Loucy (cell line): Measurements from ENCODE around the gene NDUFB5.

Source experiments
- H2AFZ ChIP-seq: fragments of 200-600 bp; sonication (generic); 2 replicates; pipeline ENCODE4 v1.6.0; 2016; ENCODE audit warnings: antibody characterized with exemption, mild to moderate bottlenecking, low read length, moderate library complexity
- H3F3A ChIP-seq: fragments of 200-600 bp; 2 replicates; pipeline ENCODE4 v1.6.0; 2016; ENCODE audit warnings: antibody characterized with exemption, low read depth, mild to moderate bottlenecking
- H3K27me3 ChIP-seq: fragments of 200-600 bp; sonication (generic); 2 replicates; pipeline ENCODE4 v1.6.1; 2014; ENCODE audit warnings: low read length, mild to moderate bottlenecking; ENCODE audit not compliant: insufficient read depth, poor library complexity, severe bottlenecking
- H3K36me3 ChIP-seq: fragments of 200-600 bp; sonication (generic); 2 replicates; pipeline ENCODE4 v1.6.1; 2016; ENCODE audit warnings: low read length; ENCODE audit not compliant: insufficient read depth
- H3K4me1 ChIP-seq: fragments of 200-600 bp; sonication (generic); 2 replicates; pipeline ENCODE4 v1.5.1; 2014; ENCODE audit warnings: low read length, mild to moderate bottlenecking; ENCODE audit not compliant: insufficient read depth, poor library complexity, severe bottlenecking
- H3K4me2 ChIP-seq: fragments of 200-600 bp; sonication (generic); 2 replicates; pipeline ENCODE4 v1.6.0; 2014; ENCODE audit warnings: antibody characterized with exemption, low read length, low read depth, mild to moderate bottlenecking; ENCODE audit not compliant: poor library complexity, severe bottlenecking
- H3K4me3 ChIP-seq: fragments of 200-600 bp; sonication (generic); 2 replicates; pipeline ENCODE4 v1.5.1; 2014; ENCODE audit warnings: low read length, mild to moderate bottlenecking, mixed read lengths; ENCODE audit not compliant: poor library complexity, severe bottlenecking
- H3K79me2 ChIP-seq: fragments of 200-600 bp; sonication (generic); 2 replicates; pipeline ENCODE4 v1.6.1; 2014; ENCODE audit warnings: low read length; ENCODE audit not compliant: insufficient read depth
- H3K9ac ChIP-seq: fragments of 200-600 bp; sonication (generic); 2 replicates; pipeline ENCODE4 v1.6.0; 2014; ENCODE audit warnings: mild to moderate bottlenecking, low read depth, low read length, moderate library complexity; ENCODE audit not compliant: poor library complexity, severe bottlenecking
- H3K9me2 ChIP-seq: fragments of 200-600 bp; sonication (generic); replicated peaks from 2 replicates; pipeline ENCODE4 v1.6.1; 2016; ENCODE audit warnings: low read depth, low read length, mixed read lengths
- H3K9me3 ChIP-seq: fragments of 200-600 bp; sonication (generic); 2 replicates; pipeline ENCODE4 v1.6.1; 2014; ENCODE audit warnings: mild to moderate bottlenecking, antibody characterized with exemption, low read length, low read depth; ENCODE audit not compliant: insufficient read depth
- H4K20me1 ChIP-seq: fragments of 200-600 bp; sonication (generic); 2 replicates; pipeline ENCODE4 v1.6.0; 2014; ENCODE audit warnings: antibody characterized with exemption, low read length, mild to moderate bottlenecking; ENCODE audit not compliant: insufficient read depth, poor library complexity, severe bottlenecking
- CTCF ChIP-seq: fragments of 200-600 bp; sonication (generic); conservative IDR thresholded peaks from 2 replicates; pipeline ENCODE4 v1.5.1; 2014; ENCODE audit warnings: mild to moderate bottlenecking, antibody characterized with exemption, low read length
- EZH2phosphoT487 ChIP-seq: fragments of 200-600 bp; IDR thresholded peaks from 2 replicates; pipeline ENCODE4 v1.6.1; 2018; ENCODE audit warnings: antibody characterized with exemption, mild to moderate bottlenecking, moderate library complexity, borderline replicate concordance

The NDUFB5 gene

GRCh38 chr3:179580992-179581391 lies 23.6 kb upstream of the NDUFB5 start:
- peaks cover 88% of the 10 kb centered on the region for H3K36me3 ChIP-seq
- no peak overlapping the region for H3K4me2 ChIP-seq
- no peak overlapping the region for H3K9ac ChIP-seq
- H4K20me1 ChIP-seq: no peaks in the 10 kb centered on the region
- H3K9me3 ChIP-seq: no peaks in the 10 kb centered on the region
- no peak overlapping the region for H2AFZ ChIP-seq
- TF ChIP-seq EZH2phosphoT487 (no peak), CTCF (no peak)
- no peaks in the 10 kb centered on the region for H3F3A ChIP-seq
- H3K9me2 ChIP-seq: no peaks in the 10 kb centered on the region
- no peak overlapping the region for H3K4me3 ChIP-seq
- no peaks in the 10 kb centered on the region for H3K27me3 ChIP-seq
- H3K4me1 ChIP-seq: no peaks in the 10 kb centered on the region
- H3K79me2 ChIP-seq: no peaks in the 10 kb centered on the region

GRCh38 chr3:179589143-179589542 lies 15.5 kb upstream of the NDUFB5 start:
- Histone ChIP-seq H3K4me1 (no peaks in the 10 kb centered on the region), H3K36me3 (peaks cover 93% of the 10 kb centered on the region), H3K79me2 (no peaks in the 10 kb centered on the region), H3K9ac (no peak overlapping the region), H2AFZ (no peak overlapping the region), H3K4me2 (no peak overlapping the region), H3K4me3 (no peak overlapping the region), H3K9me3 (no peaks in the 10 kb centered on the region), H3K9me2 (no peaks in the 10 kb centered on the region), H4K20me1 (no peaks in the 10 kb centered on the region), H3K27me3 (no peaks in the 10 kb centered on the region), H3F3A (no peaks in the 10 kb centered on the region)
- no peak for TF ChIP-seq EZH2phosphoT487
- no peak for TF ChIP-seq CTCF

DNA sequence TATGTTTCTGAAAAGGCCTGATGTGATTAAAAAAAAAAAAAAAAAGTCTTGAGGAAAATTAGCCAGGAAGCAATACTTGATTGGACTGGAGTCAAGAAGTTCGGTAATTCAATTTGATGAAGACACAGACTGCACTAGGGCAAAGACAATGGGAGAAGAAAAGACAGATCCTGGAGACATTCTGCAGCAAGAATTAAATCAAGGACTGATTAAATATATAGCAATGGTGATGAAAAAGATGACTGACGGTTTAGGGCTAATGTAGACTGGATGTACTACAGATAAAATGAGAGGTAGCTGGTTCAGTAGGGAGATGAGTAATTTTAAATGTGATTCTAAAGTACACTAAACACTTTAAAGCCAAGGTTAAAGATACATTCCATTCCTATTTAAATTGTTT lies 13.9 kb upstream of the NDUFB5 start:
- Histone ChIP-seq H4K20me1 (peaks cover 4% of the 10 kb centered on the region), H3K9me3 (no peaks in the 10 kb centered on the region), H3K27me3 (no peaks in the 10 kb centered on the region), H3F3A (no peaks in the 10 kb centered on the region), H3K4me1 (no peaks in the 10 kb centered on the region), H3K36me3 (peaks cover 90% of the 10 kb centered on the region), H3K4me3 (no peak overlapping the region), H3K9me2 (no peaks in the 10 kb centered on the region), H2AFZ (no peak overlapping the region), H3K4me2 (no peak overlapping the region), H3K79me2 (peaks cover 4% of the 10 kb centered on the region; the same call in 1 of the 2 replicates), H3K9ac (no peak overlapping the region)
- TF ChIP-seq EZH2phosphoT487: no peak
- TF ChIP-seq CTCF: no peak
